Upper lobe of left lung (tissue), 6 donors: ENCODE results near the gene ERGIC1. TPM values are rescaled to one million over a fixed set of nuclear protein-coding genes. Genes with fewer than 3 reads are reported as not detected.

Experiments used
- ATAC-seq, 2 donors: fragments of 200-7000 bp; cut with Tn5 transposase; one replicate each; pipeline ENCODE4 v1.9.1; 2022; ENCODE audit warnings: mild to moderate bottlenecking in 2 of 2, moderate library complexity in 2 of 2; ENCODE audit not compliant: low FRiP score in 2 of 2
- DNase-seq, 2 donors: peaks; one replicate each; pipeline ENCODE4 v3.0.0-alpha.2; 2019 to 2020
- H3K27ac ChIP-seq, 4 donors: fragments of 200-600 bp; sonication (generic); one replicate each; pipeline ENCODE4 v1.5.1; 2016 to 2019
- H3K27me3 ChIP-seq, 4 donors: fragments of 200-600 bp; sonication (generic); one replicate each; pipeline ENCODE4 v1.5.1; 2017 to 2019
- H3K36me3 ChIP-seq, 4 donors: fragments of 200-600 bp; sonication (generic); one replicate each; pipeline ENCODE4 v1.5.1; 2016 to 2019
- H3K4me1 ChIP-seq, 4 donors: fragments of 200-600 bp; sonication (generic); one replicate each; pipeline ENCODE4 v1.5.1; 2018 to 2019
- H3K4me3 ChIP-seq, 4 donors: fragments of 200-600 bp; sonication (generic); one replicate each; pipeline ENCODE4 v1.5.1; 2017 to 2019; ENCODE audit warnings: mild to moderate bottlenecking in 2 of 4, moderate library complexity in 1 of 4
- H3K9me3 ChIP-seq, 4 donors: fragments of 200-600 bp; sonication (generic); one replicate each; pipeline ENCODE4 v1.5.1; 2018 to 2019
- EP300 ChIP-seq, 4 donors: sonication (generic); formaldehyde crosslinking; IDR thresholded peaks; one replicate each; pipeline ENCODE4 v1.5.1; 2017; ENCODE audit warnings: antibody characterized with exemption in 4 of 4, control low read depth in 2 of 4
- POLR2A ChIP-seq, 4 donors: fragments of 450-650 bp; IDR thresholded peaks; one replicate each; pipeline ENCODE4 v1.5.1; 2016 to 2017; ENCODE audit warnings: antibody characterized with exemption in 4 of 4, mild to moderate bottlenecking in 2 of 4
- POLR2AphosphoS5 ChIP-seq, 2 donors: sonication (generic); formaldehyde crosslinking; IDR thresholded peaks; one replicate each; pipeline ENCODE4 v1.5.1; 2017; ENCODE audit warnings: antibody characterized with exemption in 2 of 2
- WGBS, 2 donors: methylation state at CpG; one replicate each; pipeline ENCODE4 v1.1.5; 2017 to 2018; 5-methylcytosine and 5-hydroxymethylcytosine counted together
- total RNA-seq, 6 donors: library from RNA; depleted of rRNA in 4 of 6; stranded (reverse); fragments of >200 nt in 4 of 6; gene quantifications; one replicate each; pipeline versions ENCODE4 v1.1.0 to v1.2.1, GENCODE V29; 2016 to 2021
- TF ChIP-seq, protein P1 (sequence below), 6 experiments: fragments of 450-650 bp in 4 of 6; fragments of 200-600 bp in 2 of 6; sonication (generic) in 2 of 6; IDR thresholded peaks; one replicate each; pipeline ENCODE4 v1.5.1; 2016 to 2019; ENCODE audit warnings: antibody characterized with exemption in 6 of 6
- donor health status: DM: no; HTN: no; CAD: no; lungs with moderate emphysema.
- donor health status: DM: no; HTN: yes; CAD: no; lungs with severe emphysema.

Gene ERGIC1
- total RNA-seq, 6 donors from 2014 or later, result 158 to 225 (median 173) TPM

DNA sequence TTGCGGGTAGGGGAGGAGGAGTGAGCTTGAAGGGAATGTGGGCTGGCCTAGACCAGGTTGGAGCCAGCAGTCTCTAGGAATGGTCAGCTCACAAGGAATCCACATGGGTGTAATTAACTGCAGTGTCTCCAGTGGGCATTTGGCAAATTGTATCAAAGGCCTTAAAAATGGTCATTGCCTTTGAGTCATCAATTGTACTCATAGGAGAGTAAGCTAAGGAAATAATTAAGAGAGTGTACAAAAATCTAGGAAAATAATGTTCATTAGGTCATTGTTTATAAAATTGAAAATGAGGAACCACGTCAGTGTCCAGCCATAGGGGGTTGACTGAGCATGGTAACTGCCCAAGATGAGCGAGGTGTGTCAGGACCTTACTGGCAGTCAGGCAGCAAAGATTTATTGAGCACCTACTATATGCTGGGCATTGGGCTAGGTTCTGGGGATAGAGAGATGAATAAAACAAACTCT lies 95.4 kb downstream of the ERGIC1 start:
- H3K36me3 ChIP-seq, result peaks cover 0 to 50% (median 23%) of the 10 kb centered on the region in 4 donors
- WGBS, 2 donors, result 92 to 96% methylated on average over 3 of the region's 3 CpGs
- no peak overlapping the region for H3K4me3 ChIP-seq
- ATAC-seq, result no peak
- DNase-seq, result no peak
- no peaks in the 10 kb centered on the region for H3K9me3 ChIP-seq
- H3K4me1 ChIP-seq, result peaks cover 27 to 37% (median 34%) of the 10 kb centered on the region in 4 donors
- TF ChIP-seq POLR2AphosphoS5 (IDR thresholded peaks at IDR 0.05) (no peak), EP300 (IDR thresholded peaks at IDR 0.05) (no peak), POLR2A (IDR thresholded peaks at IDR 0.05) (no peak)
- TF ChIP-seq, protein P1, sequence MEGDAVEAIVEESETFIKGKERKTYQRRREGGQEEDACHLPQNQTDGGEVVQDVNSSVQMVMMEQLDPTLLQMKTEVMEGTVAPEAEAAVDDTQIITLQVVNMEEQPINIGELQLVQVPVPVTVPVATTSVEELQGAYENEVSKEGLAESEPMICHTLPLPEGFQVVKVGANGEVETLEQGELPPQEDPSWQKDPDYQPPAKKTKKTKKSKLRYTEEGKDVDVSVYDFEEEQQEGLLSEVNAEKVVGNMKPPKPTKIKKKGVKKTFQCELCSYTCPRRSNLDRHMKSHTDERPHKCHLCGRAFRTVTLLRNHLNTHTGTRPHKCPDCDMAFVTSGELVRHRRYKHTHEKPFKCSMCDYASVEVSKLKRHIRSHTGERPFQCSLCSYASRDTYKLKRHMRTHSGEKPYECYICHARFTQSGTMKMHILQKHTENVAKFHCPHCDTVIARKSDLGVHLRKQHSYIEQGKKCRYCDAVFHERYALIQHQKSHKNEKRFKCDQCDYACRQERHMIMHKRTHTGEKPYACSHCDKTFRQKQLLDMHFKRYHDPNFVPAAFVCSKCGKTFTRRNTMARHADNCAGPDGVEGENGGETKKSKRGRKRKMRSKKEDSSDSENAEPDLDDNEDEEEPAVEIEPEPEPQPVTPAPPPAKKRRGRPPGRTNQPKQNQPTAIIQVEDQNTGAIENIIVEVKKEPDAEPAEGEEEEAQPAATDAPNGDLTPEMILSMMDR (IDR thresholded peaks at IDR 0.05), result no peak
- H3K27me3 ChIP-seq, result no peaks in the 10 kb centered on the region
- H3K27ac ChIP-seq, result peak overlapping the region in 2 of 4 donors; percentile 80 to 81

DNA sequence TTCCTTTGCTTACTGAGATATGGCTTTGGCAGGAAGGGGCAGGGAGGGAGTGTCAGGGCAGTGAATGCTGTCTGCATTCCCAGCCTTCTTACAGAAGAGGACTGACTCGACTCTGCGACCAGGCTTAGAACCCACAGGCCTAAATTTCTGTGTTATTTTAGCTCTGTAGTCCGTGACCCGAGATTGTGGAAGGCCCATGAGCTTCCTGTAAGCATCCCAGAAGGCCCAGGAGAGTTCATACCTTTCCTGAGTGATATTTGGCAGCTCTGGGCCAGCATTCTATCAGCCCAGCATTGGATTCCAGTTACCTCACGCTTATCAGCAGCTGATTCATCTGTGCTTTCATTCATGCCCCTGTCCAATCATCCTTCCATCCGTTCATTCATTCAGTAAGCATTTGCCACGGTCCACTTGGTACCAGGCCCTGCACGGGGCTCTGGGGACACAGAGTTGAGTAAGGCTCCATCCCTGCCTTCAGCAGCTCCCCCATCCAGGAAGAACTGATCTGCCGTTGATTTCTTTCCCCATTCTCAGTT lies 97.0 kb downstream of the ERGIC1 start:
- Histone ChIP-seq H3K9me3 (no peaks in the 10 kb centered on the region), H3K27me3 (no peaks in the 10 kb centered on the region), H3K4me1 (peaks cover 16 to 23% (median 19%) of the 10 kb centered on the region in 4 donors), H3K4me3 (no peak overlapping the region), H3K36me3 (peaks cover 0 to 60% (median 38%) of the 10 kb centered on the region in 4 donors), H3K27ac (peak overlapping the region; percentile 68 to 81 (median 78))
- no peak for TF ChIP-seq EP300 (IDR thresholded peaks at IDR 0.05)
- no peak for TF ChIP-seq POLR2A (IDR thresholded peaks at IDR 0.05)
- TF ChIP-seq, protein P1 (IDR thresholded peaks at IDR 0.05), result no peak
- peak in 1 of 2 donors; percentile 57 for TF ChIP-seq POLR2AphosphoS5 (IDR thresholded peaks at IDR 0.05)
- peak in 1 of 2 donors; percentile 73 for ATAC-seq
- WGBS, 2 donors, result 36 to 46% methylated on average over 9 of the region's 9 CpGs
- DNase-seq, result no peak

DNA sequence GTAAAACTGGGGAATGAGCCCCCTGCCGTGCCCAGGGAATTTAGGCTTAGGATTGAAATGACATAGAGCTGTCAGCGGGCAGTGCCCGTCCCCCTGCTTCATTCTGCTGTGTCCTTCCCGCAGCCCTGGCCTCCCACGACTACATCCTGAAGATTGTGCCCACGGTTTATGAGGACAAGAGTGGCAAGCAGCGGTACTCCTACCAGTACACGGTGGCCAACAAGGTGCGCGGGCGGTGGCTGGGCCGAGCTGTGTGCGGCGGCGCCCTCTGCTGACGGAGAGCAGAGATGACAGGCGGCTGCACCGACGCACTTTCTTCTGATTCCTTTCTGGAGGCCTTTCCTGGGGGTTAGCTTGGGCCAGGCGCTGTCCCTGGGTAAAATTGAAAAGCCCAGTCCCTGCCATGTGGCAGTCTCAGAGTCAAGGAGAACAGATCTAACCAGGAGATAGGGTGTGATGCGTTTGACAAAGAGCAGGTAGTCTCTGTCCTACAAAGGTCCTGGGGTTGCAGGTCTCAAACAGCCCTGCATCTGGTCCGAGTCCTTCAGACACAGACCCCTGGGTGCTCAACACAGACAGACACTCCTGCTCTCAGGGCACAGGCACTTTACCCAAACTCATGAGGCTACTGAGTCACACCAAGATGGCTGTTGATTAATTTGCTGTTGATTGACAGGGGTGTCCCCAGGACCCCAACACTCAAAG lies 98.4 kb downstream of the ERGIC1 start:
- Histone ChIP-seq H3K9me3 (no peaks in the 10 kb centered on the region), H3K4me1 (peaks cover 16 to 23% (median 19%) of the 10 kb centered on the region in 4 donors)

DNA sequence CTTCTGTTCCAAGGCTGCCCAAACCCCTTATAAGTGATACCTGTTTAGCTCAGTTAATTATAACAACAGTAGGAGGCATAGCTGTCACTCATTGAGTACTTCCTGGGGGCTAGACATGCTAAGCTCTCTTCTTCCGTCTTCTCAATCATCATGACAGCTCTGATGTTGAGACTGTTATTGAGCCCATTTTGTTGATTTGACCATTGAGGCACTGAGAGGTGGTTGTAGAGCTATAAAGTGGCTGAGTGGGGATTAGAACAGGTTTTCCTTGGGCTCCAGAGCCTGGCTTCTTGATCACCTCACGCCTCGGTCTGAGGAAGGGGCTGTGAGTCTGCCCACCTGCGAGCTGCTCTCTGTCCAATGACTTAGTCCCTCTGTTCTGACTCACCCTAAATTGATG lies 99.2 kb downstream of the ERGIC1 start:
- TF ChIP-seq, protein P1 (IDR thresholded peaks at IDR 0.05), result no peak
- no peaks in the 10 kb centered on the region for H3K27me3 ChIP-seq
- WGBS, 2 donors, result 89 to 93% methylated on average over 4 of the region's 4 CpGs
- peaks cover 16 to 23% (median 19%) of the 10 kb centered on the region in 4 donors for H3K4me1 ChIP-seq
- H3K36me3 ChIP-seq, result peaks cover 3 to 62% (median 47%) of the 10 kb centered on the region in 4 donors
- no peaks in the 10 kb centered on the region for H3K9me3 ChIP-seq
- H3K4me3 ChIP-seq, result no peak overlapping the region
- DNase-seq, result no peak
- H3K27ac ChIP-seq, result peak overlapping the region in 2 of 4 donors; percentile 80 to 81
- no peak for ATAC-seq

More for the DNA sequence above, 98.4 kb downstream of the ERGIC1 start:
- ATAC-seq, result peak; percentile 93 to 94
- Histone ChIP-seq H3K27ac (peak overlapping the region; percentile 68 to 81 (median 78)), H3K27me3 (no peaks in the 10 kb centered on the region), H3K36me3 (peaks cover 0 to 61% (median 43%) of the 10 kb centered on the region in 4 donors), H3K4me3 (no peak overlapping the region)
- WGBS, 2 donors, result 20 to 35% methylated on average over 11 to 22 of the region's 22 CpGs
- TF ChIP-seq POLR2A (IDR thresholded peaks at IDR 0.05), result no peak
- TF ChIP-seq EP300 (IDR thresholded peaks at IDR 0.05), result no peak
- TF ChIP-seq POLR2AphosphoS5 (IDR thresholded peaks at IDR 0.05), result peak; percentile 60 to 78
- TF ChIP-seq, protein P1 (IDR thresholded peaks at IDR 0.05), result peak; percentile 90 to 98 (median 98)
- DNase-seq, result peak; percentile 87 to 94
